ENCODE results near the gene BRAF. TPM values are rescaled to one million over a fixed set of nuclear protein-coding genes. Genes with fewer than 3 reads are reported as not detected.

The BRAF gene
- total RNA-seq, 2 experiments from 2014 or later, result 49.9 to 57.8 TPM

GRCh38 chr7:140734729-140735128 lies 190.0 kb downstream of the BRAF start:
- Histone ChIP-seq H3K4me1 (ENCODE audit: insufficient read depth, low read length) (no peaks in the 10 kb centered on the region), H3K9me3 (ENCODE audit: control insufficient read depth in 1 of 2, insufficient read depth in 1 of 2, low read length in 2 of 2) (no peaks in the 10 kb centered on the region), H3K27me3 (ENCODE audit: control insufficient read depth in 1 of 2, insufficient read depth in 2 of 2, low read length in 2 of 2) (no peaks in the 10 kb centered on the region), H3K4me3 (ENCODE audit: low read length) (no peak overlapping the region), H3K36me3 (ENCODE audit: insufficient read depth, low read length) (peaks cover 11% of the 10 kb centered on the region), H3K27ac (ENCODE audit: low read depth in 1 of 2, low read length in 2 of 2) (no peak overlapping the region)
- no peak for ATAC-seq (ENCODE audit: poor library complexity)
- no peak for DNase-seq
- CTCF ChIA-PET, result interaction anchor here (0.6 to 1.9 kb wide), 2 partner anchors 12 to 132 kb away, joined by 3 to 7 read pairs; no protein-coding TSS in a partner anchor
- Mint-ChIP-seq H3K36me3 (ENCODE audit: low read depth) (peaks cover 38% of the 10 kb centered on the region), H3K27ac (no peak overlapping the region), H3K27me3 (no peaks in the 10 kb centered on the region), H3K4me3 (no peak overlapping the region), H3K4me1 (ENCODE audit: low read depth) (no peaks in the 10 kb centered on the region), H3K9me3 (no peaks in the 10 kb centered on the region)
- TF ChIP-seq CTCF (IDR thresholded peaks at IDR 0.05), result no peak
- intact Hi-C loops (cut with DNase I, micrococcal nuclease), result no loop called here
- POLR2A ChIA-PET, result interaction anchor here (1.0 kb wide), 1 partner anchor 280 kb away, joined by 4 read pairs; the partner anchor contains the start of gene MRPS33

- Mint-ChIP-seq H3K27me3 (no peaks in the 10 kb centered on the region), H3K9me3 (no peaks in the 10 kb centered on the region), H3K27ac (no peak overlapping the region), H3K4me3 (no peak overlapping the region), H3K36me3 (ENCODE audit: low read depth) (peaks cover 32% of the 10 kb centered on the region), H3K4me1 (ENCODE audit: low read depth) (no peaks in the 10 kb centered on the region)
- Histone ChIP-seq H3K4me1 (ENCODE audit: insufficient read depth, low read length) (no peaks in the 10 kb centered on the region), H3K27me3 (ENCODE audit: control insufficient read depth in 1 of 2, insufficient read depth in 2 of 2, low read length in 2 of 2) (no peaks in the 10 kb centered on the region), H3K9me3 (ENCODE audit: control insufficient read depth in 1 of 2, insufficient read depth in 1 of 2, low read length in 2 of 2) (no peaks in the 10 kb centered on the region), H3K36me3 (ENCODE audit: insufficient read depth, low read length) (peaks cover 6% of the 10 kb centered on the region), H3K4me3 (ENCODE audit: low read length) (no peak overlapping the region), H3K27ac (ENCODE audit: low read depth in 1 of 2, low read length in 2 of 2) (no peak overlapping the region)
- DNase-seq (no peak), ATAC-seq (ENCODE audit: poor library complexity) (no peak)
- TF ChIP-seq CTCF (IDR thresholded peaks at IDR 0.05), result no peak
- intact Hi-C loops (cut with DNase I, micrococcal nuclease), result no loop called here
- ChIA-PET CTCF (interaction anchor here (0.6 to 1.9 kb wide), 2 partner anchors 12 to 133 kb away, joined by 3 to 7 read pairs; no protein-coding TSS in a partner anchor), POLR2A (interaction anchor here (1.0 to 2.1 kb wide), 2 partner anchors 11 to 280 kb away, joined by 4 to 7 read pairs; partner anchors contain the start of gene MRPS33)
Measured at GRCh38 chr7:140734096-140734495, 190.6 kb downstream of the BRAF start.

- ChIA-PET POLR2A (interaction anchor here (2.1 kb wide), 1 partner anchor 9 kb away, joined by 7 read pairs; no protein-coding TSS in a partner anchor), CTCF (no interaction called here)
- H3K4me1 ChIP-seq (ENCODE audit: insufficient read depth, low read length), result no peaks in the 10 kb centered on the region
- H3K4me3 ChIP-seq (ENCODE audit: low read length), result no peak overlapping the region
- intact Hi-C loops (cut with DNase I, micrococcal nuclease), result no loop called here
- H3K27ac ChIP-seq (ENCODE audit: low read depth in 1 of 2, low read length in 2 of 2), result no peak overlapping the region
- Mint-ChIP-seq H3K4me1 (ENCODE audit: low read depth) (no peaks in the 10 kb centered on the region), H3K27me3 (no peaks in the 10 kb centered on the region), H3K27ac (no peak overlapping the region), H3K4me3 (no peak overlapping the region), H3K9me3 (no peaks in the 10 kb centered on the region), H3K36me3 (ENCODE audit: low read depth) (peaks cover 25% of the 10 kb centered on the region)
- peaks cover 3% of the 10 kb centered on the region for H3K36me3 ChIP-seq (ENCODE audit: insufficient read depth, low read length)
- H3K27me3 ChIP-seq (ENCODE audit: control insufficient read depth in 1 of 2, insufficient read depth in 2 of 2, low read length in 2 of 2), result no peaks in the 10 kb centered on the region
- no peak for TF ChIP-seq CTCF (IDR thresholded peaks at IDR 0.05)
- H3K9me3 ChIP-seq (ENCODE audit: control insufficient read depth in 1 of 2, insufficient read depth in 1 of 2, low read length in 2 of 2), result no peaks in the 10 kb centered on the region
- no peak for DNase-seq
- no peak for ATAC-seq (ENCODE audit: poor library complexity)
Measured at GRCh38 chr7:140732416-140732815, 192.3 kb downstream of the BRAF start.

Measured in CD4-positive, alpha-beta T cell (primary cell).